ENCODE data around the gene MORN1.

The MORN1 gene

GRCh38 chr1:2273401-2274090 is 117.8 kb downstream of the MORN1 start:
- Histone ChIP-seq H3K4me1 (ENCODE audit: control insufficient read depth, insufficient read depth, low read length, unreplicated experiment) (peaks cover 47% of the 10 kb centered on the region), H3K27ac (ENCODE audit: low read depth, low read length) (no peak overlapping the region), H3K4me3 (ENCODE audit: low read depth, low read length) (no peak overlapping the region), H3K36me3 (ENCODE audit: insufficient read depth, low read length) (peaks cover 7% of the 10 kb centered on the region; the same call in 1 of the 2 replicates), H3K27me3 (ENCODE audit: insufficient read depth, low read length) (no peaks in the 10 kb centered on the region), H2AFZ (ENCODE audit: low read length, unreplicated experiment) (no peak overlapping the region), H3K79me2 (ENCODE audit: control insufficient read depth, insufficient read depth, low read length, unreplicated experiment) (peaks cover 97% of the 10 kb centered on the region)

DNA sequence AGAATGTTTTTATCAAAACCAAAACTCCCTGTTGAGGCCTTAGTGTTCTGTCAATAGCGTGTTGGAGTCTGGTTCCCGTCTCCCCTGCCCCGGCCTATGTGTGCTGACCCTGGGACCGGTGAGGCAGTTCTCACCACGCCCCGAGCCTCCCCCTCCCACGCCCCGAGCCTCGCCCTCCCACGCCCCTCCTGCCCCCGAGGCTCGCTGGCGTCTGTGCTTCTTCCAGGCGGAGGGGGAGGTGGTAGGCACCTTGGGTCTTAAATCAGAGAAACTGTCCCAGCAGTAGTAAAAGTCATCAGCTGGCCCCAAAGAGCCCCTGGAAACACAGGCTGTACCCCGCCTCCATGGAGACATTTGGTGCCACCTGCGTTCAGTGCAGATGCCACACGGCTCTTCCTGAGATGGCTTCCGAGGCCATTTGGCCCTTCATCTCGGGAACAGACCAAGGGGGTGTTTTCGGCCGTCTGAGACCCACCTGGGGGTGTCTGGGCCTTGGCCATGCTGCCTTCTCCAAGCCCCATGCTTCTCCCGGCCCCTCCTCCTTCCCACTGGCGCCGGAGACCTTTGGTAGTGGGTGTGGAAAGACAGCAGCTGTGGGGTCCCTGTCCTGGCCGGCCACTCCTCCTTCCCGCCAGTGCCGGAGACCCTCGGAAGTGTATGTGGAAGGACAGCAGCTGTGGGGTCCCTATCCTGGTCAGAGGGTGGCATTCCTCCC is 118.5 kb downstream of the MORN1 start:
- Histone ChIP-seq H3K79me2 (ENCODE audit: control insufficient read depth, insufficient read depth, low read length, unreplicated experiment) (peaks cover 97% of the 10 kb centered on the region), H2AFZ (ENCODE audit: low read length, unreplicated experiment) (no peak overlapping the region), H3K4me3 (ENCODE audit: low read depth, low read length) (no peak overlapping the region), H3K27ac (ENCODE audit: low read depth, low read length) (no peak overlapping the region), H3K36me3 (ENCODE audit: insufficient read depth, low read length) (peaks cover 6% of the 10 kb centered on the region; the same call in 1 of the 2 replicates), H3K4me1 (ENCODE audit: control insufficient read depth, insufficient read depth, low read length, unreplicated experiment) (peaks cover 40% of the 10 kb centered on the region), H3K27me3 (ENCODE audit: insufficient read depth, low read length) (no peaks in the 10 kb centered on the region)

DNA sequence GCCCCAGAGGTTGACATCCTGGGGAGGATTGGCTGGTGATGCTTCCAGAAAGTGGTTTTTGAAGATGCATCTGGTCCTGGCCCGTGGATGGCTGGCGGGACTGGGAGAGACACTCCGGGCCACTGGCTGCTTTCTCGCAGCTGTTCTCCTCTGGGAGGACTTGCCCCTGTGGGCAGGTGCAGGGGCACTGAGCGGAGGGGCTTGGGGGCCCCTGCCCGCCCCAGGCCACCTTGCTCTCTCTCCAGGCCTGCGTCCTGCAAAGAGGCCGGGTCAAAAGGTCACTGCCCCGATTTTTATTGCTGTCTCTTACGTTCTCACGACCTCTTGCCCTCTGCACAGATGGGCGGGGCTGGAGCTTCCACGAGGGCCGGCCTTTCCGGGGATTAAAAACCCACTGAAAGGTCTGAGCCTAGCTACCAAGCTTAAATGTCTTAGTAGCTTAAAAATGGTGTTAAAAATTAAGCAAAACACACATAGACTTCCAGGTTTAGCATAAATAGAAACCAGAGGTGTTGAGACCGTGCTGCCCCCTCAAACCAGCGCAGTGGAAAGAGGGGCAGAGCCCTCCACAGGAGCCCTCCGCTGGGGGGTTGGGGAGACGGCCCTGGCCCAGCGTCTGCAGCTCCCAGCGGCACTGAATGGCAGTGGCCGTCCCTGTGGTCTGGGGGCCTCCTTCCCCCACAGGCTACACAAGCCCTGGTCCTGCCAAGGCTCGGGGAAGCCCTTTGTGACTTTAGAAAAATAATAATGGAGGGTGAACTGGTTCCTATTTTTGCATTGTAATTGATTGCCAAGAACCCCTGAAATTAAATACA is 119.3 kb downstream of the MORN1 start:
- H3K79me2 ChIP-seq (ENCODE audit: control insufficient read depth, insufficient read depth, low read length, unreplicated experiment): peaks cover 97% of the 10 kb centered on the region
- no peak overlapping the region for H3K4me3 ChIP-seq (ENCODE audit: low read depth, low read length)
- peaks cover 41% of the 10 kb centered on the region for H3K4me1 ChIP-seq (ENCODE audit: control insufficient read depth, insufficient read depth, low read length, unreplicated experiment)
- no peaks in the 10 kb centered on the region for H3K27me3 ChIP-seq (ENCODE audit: insufficient read depth, low read length)
- no peak overlapping the region for H3K27ac ChIP-seq (ENCODE audit: low read depth, low read length)
- H2AFZ ChIP-seq (ENCODE audit: low read length, unreplicated experiment): no peak overlapping the region
- H3K36me3 ChIP-seq (ENCODE audit: insufficient read depth, low read length): no peaks in the 10 kb centered on the region
